ENCODE measurements around the gene GOLGA2.

DNA sequence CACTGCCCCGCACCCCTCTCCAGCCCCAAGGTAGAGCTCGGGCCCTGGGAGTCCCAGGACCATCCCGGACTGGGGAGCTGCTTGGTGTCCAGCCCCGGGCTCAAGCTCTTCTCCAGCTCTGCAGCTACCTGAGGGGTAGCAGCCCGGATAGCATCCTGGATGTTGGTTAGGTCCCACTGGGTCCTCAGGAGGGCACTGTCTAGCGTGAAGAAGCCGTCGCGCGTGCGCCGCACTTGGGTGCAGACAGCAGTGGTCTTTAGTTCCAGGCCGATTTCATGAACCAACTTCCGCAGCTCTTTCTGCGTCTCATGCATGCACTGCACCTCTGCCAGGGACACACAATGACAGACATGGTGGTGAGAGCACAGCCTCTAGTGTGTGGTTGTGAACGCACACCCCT lies 33.7 kb upstream of the GOLGA2 start:
- TF ChIP-seq, protein P1, sequence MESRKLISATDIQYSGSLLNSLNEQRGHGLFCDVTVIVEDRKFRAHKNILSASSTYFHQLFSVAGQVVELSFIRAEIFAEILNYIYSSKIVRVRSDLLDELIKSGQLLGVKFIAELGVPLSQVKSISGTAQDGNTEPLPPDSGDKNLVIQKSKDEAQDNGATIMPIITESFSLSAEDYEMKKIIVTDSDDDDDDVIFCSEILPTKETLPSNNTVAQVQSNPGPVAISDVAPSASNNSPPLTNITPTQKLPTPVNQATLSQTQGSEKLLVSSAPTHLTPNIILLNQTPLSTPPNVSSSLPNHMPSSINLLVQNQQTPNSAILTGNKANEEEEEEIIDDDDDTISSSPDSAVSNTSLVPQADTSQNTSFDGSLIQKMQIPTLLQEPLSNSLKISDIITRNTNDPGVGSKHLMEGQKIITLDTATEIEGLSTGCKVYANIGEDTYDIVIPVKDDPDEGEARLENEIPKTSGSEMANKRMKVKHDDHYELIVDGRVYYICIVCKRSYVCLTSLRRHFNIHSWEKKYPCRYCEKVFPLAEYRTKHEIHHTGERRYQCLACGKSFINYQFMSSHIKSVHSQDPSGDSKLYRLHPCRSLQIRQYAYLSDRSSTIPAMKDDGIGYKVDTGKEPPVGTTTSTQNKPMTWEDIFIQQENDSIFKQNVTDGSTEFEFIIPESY (IDR thresholded peaks at IDR 0.05; ENCODE audit: borderline replicate concordance, low read depth) = no peak
- TF ChIP-seq, protein P2, sequence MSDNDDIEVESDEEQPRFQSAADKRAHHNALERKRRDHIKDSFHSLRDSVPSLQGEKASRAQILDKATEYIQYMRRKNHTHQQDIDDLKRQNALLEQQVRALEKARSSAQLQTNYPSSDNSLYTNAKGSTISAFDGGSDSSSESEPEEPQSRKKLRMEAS (IDR thresholded peaks at IDR 0.05; ENCODE audit: low read depth) = no peak
- TF ChIP-seq, protein P3, sequence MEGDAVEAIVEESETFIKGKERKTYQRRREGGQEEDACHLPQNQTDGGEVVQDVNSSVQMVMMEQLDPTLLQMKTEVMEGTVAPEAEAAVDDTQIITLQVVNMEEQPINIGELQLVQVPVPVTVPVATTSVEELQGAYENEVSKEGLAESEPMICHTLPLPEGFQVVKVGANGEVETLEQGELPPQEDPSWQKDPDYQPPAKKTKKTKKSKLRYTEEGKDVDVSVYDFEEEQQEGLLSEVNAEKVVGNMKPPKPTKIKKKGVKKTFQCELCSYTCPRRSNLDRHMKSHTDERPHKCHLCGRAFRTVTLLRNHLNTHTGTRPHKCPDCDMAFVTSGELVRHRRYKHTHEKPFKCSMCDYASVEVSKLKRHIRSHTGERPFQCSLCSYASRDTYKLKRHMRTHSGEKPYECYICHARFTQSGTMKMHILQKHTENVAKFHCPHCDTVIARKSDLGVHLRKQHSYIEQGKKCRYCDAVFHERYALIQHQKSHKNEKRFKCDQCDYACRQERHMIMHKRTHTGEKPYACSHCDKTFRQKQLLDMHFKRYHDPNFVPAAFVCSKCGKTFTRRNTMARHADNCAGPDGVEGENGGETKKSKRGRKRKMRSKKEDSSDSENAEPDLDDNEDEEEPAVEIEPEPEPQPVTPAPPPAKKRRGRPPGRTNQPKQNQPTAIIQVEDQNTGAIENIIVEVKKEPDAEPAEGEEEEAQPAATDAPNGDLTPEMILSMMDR (IDR thresholded peaks at IDR 0.05) = no peak
- TF ChIP-seq RAD21 (IDR thresholded peaks at IDR 0.05; ENCODE audit: low read length) (no peak), POLR2AphosphoS5 (IDR thresholded peaks at IDR 0.05; ENCODE audit: low read depth, low read length) (no peak), ELF1 (IDR thresholded peaks at IDR 0.05) (no peak), EZH2phosphoT487 (IDR thresholded peaks at IDR 0.05; ENCODE audit: borderline replicate concordance, low read depth) (no peak), GABPA (IDR thresholded peaks at IDR 0.05; ENCODE audit: low read depth) (no peak), FOXJ3 (CRISPR knock-in tag; IDR thresholded peaks at IDR 0.05) (no peak)
- TF ChIP-seq, protein P4, sequence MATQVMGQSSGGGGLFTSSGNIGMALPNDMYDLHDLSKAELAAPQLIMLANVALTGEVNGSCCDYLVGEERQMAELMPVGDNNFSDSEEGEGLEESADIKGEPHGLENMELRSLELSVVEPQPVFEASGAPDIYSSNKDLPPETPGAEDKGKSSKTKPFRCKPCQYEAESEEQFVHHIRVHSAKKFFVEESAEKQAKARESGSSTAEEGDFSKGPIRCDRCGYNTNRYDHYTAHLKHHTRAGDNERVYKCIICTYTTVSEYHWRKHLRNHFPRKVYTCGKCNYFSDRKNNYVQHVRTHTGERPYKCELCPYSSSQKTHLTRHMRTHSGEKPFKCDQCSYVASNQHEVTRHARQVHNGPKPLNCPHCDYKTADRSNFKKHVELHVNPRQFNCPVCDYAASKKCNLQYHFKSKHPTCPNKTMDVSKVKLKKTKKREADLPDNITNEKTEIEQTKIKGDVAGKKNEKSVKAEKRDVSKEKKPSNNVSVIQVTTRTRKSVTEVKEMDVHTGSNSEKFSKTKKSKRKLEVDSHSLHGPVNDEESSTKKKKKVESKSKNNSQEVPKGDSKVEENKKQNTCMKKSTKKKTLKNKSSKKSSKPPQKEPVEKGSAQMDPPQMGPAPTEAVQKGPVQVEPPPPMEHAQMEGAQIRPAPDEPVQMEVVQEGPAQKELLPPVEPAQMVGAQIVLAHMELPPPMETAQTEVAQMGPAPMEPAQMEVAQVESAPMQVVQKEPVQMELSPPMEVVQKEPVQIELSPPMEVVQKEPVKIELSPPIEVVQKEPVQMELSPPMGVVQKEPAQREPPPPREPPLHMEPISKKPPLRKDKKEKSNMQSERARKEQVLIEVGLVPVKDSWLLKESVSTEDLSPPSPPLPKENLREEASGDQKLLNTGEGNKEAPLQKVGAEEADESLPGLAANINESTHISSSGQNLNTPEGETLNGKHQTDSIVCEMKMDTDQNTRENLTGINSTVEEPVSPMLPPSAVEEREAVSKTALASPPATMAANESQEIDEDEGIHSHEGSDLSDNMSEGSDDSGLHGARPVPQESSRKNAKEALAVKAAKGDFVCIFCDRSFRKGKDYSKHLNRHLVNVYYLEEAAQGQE (IDR thresholded peaks at IDR 0.05; ENCODE audit: low read depth, low read length) = no peak
- TF ChIP-seq, protein P5, sequence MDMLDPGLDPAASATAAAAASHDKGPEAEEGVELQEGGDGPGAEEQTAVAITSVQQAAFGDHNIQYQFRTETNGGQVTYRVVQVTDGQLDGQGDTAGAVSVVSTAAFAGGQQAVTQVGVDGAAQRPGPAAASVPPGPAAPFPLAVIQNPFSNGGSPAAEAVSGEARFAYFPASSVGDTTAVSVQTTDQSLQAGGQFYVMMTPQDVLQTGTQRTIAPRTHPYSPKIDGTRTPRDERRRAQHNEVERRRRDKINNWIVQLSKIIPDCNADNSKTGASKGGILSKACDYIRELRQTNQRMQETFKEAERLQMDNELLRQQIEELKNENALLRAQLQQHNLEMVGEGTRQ (IDR thresholded peaks at IDR 0.05; ENCODE audit: borderline replicate concordance, low read depth, low read length) = no peak
